WTC11 (cell line): ENCODE data around the gene SGPL1.

ENCODE experiments used
- CTCF ChIP-seq: fragments of 200-600 bp; IDR thresholded peaks from 2 replicates; pipeline ENCODE4 v1.8.0; 2022; ENCODE audit warnings: antibody characterized with exemption
- FOXK1 ChIP-seq: sonication (generic); formaldehyde crosslinking; IDR thresholded peaks from 2 replicates; pipeline ENCODE4 v1.8.0; 2022; ENCODE audit warnings: mild to moderate bottlenecking, moderate library complexity, missing genetic modification reagents
- RORB ChIP-seq: fragments of 250-450 bp; sonication (Bioruptor Pico); IDR thresholded peaks from 2 replicates; pipeline ENCODE4 v1.9.0; 2021; ENCODE audit warnings: mild to moderate bottlenecking
- TEAD4 ChIP-seq: sonication (generic); formaldehyde crosslinking; IDR thresholded peaks from 2 replicates; pipeline ENCODE4 v1.8.0; 2022; ENCODE audit warnings: mild to moderate bottlenecking, missing genetic modification reagents
- ZBTB21 ChIP-seq: sonication (generic); formaldehyde crosslinking; IDR thresholded peaks from 2 replicates; pipeline ENCODE4 v1.8.1; 2023; ENCODE audit warnings: mild to moderate bottlenecking, missing genetic modification reagents, borderline replicate concordance
- TF ChIP-seq, protein P1 (sequence below): sonication (generic); formaldehyde crosslinking; IDR thresholded peaks from 2 replicates; pipeline ENCODE4 v1.8.0; 2022; ENCODE audit warnings: mild to moderate bottlenecking, missing genetic modification reagents
- TF ChIP-seq, protein P2 (sequence below): sonication (generic); formaldehyde crosslinking; IDR thresholded peaks from 2 replicates; pipeline ENCODE4 v1.8.0; 2022; ENCODE audit warnings: mild to moderate bottlenecking, missing genetic modification reagents

GRCh38 chr10:70780370-70780760, 35.4 kb upstream of the SGPL1 start:
- TF ChIP-seq CTCF (no peak), TEAD4 (CRISPR knock-in tag) (no peak), ZBTB21 (CRISPR knock-in tag) (no peak), FOXK1 (CRISPR knock-in tag) (no peak), RORB (no peak)
- TF ChIP-seq, protein P1, sequence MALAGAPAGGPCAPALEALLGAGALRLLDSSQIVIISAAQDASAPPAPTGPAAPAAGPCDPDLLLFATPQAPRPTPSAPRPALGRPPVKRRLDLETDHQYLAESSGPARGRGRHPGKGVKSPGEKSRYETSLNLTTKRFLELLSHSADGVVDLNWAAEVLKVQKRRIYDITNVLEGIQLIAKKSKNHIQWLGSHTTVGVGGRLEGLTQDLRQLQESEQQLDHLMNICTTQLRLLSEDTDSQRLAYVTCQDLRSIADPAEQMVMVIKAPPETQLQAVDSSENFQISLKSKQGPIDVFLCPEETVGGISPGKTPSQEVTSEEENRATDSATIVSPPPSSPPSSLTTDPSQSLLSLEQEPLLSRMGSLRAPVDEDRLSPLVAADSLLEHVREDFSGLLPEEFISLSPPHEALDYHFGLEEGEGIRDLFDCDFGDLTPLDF (CRISPR knock-in tag), result no peak
- TF ChIP-seq, protein P2, sequence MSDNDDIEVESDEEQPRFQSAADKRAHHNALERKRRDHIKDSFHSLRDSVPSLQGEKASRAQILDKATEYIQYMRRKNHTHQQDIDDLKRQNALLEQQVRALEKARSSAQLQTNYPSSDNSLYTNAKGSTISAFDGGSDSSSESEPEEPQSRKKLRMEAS (CRISPR knock-in tag), result no peak
